Body of pancreas (tissue), 4 donors: ENCODE measurements around the gene HID1.

Source experiments
- CTCF ChIP-seq, 7 experiments: fragments of 450-650 bp in 4 of 7; fragments of 200-600 bp in 3 of 7; sonication (generic) in 3 of 7; IDR thresholded peaks; one replicate each; pipeline ENCODE4 v1.5.1; 2016 to 2019; ENCODE audit warnings: antibody characterized with exemption in 7 of 7
- POLR2A ChIP-seq, 3 donors: fragments of 450-650 bp; IDR thresholded peaks; one replicate each; pipeline ENCODE4 v1.6.1; 2016; ENCODE audit warnings: antibody characterized with exemption in 3 of 3, mild to moderate bottlenecking in 2 of 3

DNA sequence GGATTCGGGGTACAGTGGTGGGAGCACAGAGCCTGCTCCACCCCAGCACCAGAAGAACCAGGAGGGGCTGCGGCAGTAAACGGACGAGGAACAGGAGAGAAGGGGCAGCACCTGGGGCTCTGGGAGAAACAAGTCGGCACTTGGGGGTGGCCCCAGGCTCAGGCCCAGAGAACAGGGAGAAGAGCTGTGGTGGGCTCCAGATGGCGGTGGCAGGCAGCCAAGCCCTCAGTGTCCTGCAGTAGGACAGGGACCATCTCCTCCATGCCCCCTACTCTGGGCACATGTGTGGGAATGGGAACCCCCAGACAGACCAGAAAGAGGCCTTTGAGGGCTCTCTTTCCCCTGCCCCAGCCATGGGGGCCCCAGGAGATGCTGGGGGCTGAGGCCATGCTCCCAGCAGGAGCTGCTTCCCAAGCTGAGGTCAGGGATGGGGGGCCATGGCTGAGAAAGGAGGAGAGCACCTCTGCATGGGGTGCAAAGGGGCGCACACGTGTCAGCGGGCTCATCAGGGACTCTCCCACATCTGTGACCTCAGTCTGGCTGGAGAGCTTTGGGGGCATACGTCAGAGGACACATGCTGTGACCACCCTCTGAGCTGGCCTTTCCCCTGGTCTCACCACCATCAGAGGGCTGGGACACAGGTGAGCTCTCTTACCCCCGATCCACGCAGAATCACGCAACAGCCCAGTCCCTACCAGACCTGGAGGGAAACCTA, 56.3 kb downstream of the HID1 start:
- no peak for TF ChIP-seq CTCF (IDR thresholded peaks at IDR 0.05)
- TF ChIP-seq POLR2A (IDR thresholded peaks at IDR 0.05): no peak
